IPS-NIHi11 (cell line): ENCODE results near the gene CD320.
"Not testable (repeated sequence)": the region's sequence is repeated elsewhere in the genome, so short reads cannot be mapped to it uniquely, and the experiment has no call there.

Experiments used
- DNase-seq: peaks from one replicate; pipeline ENCODE4 v3.0.0; 2012; ENCODE audit warnings: mixed read lengths, low spot score

Gene CD320

DNA sequence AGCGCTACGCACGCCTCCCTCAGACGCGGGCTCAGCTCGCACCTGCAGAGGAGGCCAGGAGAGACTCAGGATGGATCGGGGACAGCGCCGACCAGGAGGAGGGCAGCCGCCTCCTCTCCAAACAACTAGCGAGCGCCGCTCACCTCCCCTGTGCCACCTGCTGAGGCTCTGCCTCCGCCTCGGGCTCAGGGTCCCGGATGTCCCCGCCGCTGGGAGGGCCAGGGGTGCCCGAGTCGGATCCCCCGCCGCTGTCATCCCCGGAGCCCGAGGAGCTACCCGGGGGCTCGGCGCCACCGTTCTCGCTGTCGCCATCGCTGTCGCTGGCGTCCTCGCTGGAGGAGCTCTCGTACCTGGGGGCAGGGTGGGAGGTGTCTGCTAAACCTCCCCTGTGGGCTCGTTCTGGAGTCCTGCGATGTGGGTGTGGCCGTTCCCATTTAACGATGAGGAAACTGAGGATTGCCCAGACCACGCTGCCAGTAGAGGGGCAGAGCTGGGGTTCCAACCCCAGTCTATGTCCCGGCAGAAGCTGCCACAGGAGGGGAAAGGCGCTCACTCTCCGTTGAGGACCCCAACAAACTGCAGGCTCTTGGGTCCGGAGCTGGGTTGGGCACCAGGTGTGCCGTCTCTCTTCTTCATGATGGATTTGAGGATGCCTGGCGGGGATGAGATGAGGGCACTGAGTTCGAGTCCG is 25.8 kb upstream of the CD320 start:
- DNase-seq, result peak; percentile 57

DNA sequence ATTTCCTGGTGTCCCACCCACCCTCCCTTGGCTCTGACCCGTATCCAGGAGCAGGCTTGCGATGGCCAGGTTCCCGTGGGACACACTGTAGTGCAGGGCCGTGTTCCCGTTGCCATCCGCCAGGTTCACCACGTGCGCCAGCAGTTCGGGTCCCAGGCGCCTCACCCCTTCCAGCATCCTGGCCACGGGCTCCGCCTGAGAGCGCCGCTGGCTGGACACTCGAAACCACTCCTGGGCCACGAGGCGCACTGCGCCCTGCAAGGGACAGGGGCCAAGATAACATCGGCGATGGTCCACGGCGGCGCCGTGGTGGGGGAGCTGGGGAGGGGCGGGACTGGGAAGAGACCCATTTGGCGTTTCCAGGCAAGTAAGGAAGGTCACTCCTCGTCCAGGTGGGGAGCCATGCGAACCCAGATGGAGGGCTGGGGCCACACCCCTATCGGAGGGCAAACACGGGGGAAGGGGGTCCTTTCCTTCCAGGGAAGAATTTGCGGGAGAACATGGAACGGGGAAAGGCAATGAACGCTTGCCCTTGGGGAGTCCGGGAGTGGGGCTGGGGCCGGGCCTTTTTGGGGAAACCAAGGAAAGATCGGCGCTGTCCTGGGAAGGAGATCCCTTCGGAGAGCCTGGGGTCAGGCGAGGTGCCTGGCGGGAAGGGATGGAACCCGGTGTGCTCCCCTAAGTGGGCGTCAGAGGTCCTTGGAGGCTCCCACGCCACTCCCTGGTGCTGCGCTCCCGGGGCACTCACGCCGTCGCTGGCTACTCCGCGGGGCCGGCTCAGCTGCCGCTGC is 25.0 kb upstream of the CD320 start:
- no peak for DNase-seq

DNA sequence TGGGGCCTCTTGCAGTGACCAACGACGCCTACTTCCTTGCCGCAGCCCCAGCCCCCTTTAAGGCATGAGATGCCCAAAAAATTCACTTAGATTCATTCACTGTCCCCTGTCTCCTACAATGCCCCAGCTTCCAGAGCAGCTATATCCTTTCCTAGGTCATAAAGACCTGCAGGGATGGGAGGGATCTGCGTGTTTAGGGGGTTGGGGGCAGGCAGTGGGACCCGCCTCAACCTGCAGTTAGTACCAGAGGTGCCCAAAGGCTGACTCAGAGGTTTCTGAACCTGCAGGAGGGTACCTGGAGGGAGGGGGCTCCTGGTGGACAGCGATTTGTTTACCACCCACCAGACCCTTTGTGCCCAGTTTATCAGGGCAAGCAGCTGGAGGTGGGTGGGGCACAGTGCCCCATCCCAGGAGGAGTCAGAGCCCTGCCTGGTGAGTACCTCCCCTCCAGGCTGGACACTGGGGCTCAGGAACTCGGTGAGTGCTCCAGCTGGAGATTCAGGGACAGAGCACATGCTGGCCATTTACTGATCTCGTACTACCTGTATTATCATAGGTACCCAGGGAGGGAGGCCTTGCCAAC is 23.2 kb upstream of the CD320 start:
- no peak for DNase-seq

- no peak for DNase-seq
Observed at GRCh38 chr19:8329996-8330395, 21.8 kb upstream of the CD320 start.

DNA sequence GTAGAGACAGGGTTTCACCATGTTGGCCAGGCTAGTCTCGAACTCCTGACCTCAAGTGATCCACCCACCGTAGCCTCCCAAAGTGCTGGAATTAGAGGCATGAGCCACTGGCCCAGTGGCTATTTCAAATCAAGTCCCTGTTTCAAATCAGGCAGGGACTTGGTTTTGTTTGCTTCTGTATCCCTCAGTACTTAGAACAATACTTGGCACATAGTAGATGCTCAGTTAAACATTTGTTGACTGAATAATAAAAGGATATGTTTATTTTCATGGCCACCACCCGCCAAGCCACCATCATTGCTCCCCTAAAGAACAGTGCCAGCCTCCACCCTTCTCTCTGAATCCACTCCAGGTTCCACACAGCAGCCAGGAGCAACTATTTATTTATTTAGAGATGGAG is 17.3 kb upstream of the CD320 start:
- DNase-seq, result no peak

- DNase-seq, result no peak
Observed at GRCh38 chr19:8324186-8325050, 16.3 kb upstream of the CD320 start.

DNA sequence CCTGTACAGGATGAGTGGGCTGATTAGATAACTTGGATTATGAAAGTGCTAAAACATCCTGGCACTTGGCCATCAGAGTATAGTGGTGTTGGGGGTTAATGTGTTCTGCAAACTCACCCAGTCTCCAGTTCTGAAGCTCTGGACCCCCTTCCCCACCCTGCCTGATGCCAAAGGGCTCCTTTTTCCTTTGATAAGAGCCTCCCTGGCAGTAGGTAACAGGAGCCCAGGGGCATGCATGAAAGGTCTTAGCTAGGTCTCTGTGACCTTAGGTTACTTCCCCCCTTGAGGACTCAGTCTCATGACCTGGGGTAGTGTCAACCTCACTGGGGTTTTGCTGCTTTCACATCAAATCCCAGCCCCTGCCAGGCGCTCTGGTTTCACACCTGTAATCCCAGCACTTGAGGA is 15.6 kb upstream of the CD320 start:
- DNase-seq, result no peak

- no peak for DNase-seq
Observed at GRCh38 chr19:8322638-8322997, 14.5 kb upstream of the CD320 start.

- DNase-seq, result no peak
Observed at GRCh38 chr19:8321986-8322637, 14.0 kb upstream of the CD320 start.

DNA sequence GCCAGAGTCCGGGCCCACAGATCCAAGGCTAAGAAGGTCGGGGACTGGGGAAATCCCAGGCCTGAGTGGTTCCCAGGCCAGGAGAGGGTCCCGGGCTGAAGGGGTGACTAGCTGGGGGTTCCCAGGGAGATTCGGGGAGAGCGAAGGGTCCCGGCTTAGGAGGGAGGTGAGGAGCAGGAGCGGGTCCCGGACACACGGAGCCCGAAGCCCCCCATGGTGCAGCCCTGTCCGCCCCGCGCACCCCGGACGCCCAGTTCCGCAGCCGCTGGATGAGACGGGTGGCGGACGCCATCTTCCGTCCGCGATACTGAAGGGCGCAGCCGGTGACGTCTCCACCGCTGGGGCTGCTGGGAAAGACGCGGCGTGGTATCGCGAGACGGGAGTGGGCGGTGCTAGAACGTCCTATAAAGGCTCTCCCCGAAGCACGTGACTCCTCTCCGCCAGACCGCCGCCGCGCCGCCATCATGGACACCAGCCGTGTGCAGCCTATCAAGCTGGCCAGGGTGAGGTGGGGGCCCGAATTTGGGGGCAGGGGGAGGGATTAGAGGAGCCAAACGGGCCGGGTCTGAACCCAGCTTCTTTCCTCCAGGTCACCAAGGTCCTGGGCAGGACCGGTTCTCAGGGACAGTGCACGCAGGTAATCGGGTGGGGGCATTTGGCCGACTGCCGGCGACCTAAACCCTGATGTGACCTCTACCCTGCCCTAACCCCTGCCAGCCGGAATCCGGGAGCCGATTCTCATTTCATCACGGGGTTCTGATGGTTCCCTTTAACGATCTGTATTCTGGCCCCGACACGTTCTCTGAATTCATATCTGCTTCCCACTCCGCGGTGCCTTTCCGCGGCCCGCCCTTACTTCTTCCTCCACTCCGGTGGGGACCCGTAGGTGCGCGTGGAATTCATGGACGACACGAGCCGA is 13.2 kb upstream of the CD320 start, which contains the start of the genes NDUFA7 and RPS28:
TSS of gene NDUFA7 (minus strand) at position 309 of the 919 bp plus-strand sequence. CDS start at position 292, 17 bp downstream.
TSS of gene RPS28 (plus strand) at position 430 of the 919 bp plus-strand sequence. CDS start at position 465, 35 bp downstream.
- peak; percentile 94 for DNase-seq

GRCh38 chr19:8320564-8321066 is 12.5 kb upstream of the CD320 start:
- no peak for DNase-seq

GRCh38 chr19:8319807-8320520 is 11.8 kb upstream of the CD320 start:
- no peak for DNase-seq

DNA sequence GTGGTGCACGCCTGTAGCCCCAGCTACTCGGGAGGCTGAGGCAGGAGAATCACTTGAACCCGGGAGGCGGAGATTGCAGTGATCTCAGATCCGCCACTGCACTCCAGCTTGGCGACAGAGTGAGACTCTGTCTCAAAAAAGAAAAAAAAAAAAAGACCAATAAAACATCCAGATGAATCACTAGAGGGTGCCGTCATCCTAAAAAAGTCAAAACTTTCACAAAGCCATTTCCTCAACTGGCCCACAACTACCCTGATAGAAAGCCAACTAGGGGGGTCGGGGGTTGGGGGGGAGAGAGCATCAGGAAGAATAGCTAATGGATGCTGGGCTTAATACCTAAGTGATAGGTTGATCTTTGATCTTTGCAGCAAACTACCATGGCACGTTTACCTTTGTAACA is 10.7 kb upstream of the CD320 start:
- DNase-seq, result not testable (repeated sequence)

GRCh38 chr19:8316351-8317125 is 8.4 kb upstream of the CD320 start:
- DNase-seq, result no peak

GRCh38 chr19:8314981-8315640 is 7.0 kb upstream of the CD320 start:
- DNase-seq, result not testable (repeated sequence)

GRCh38 chr19:8311461-8312260 is 3.5 kb upstream of the CD320 start:
- DNase-seq, result no peak

- no peak for DNase-seq
Observed at GRCh38 chr19:8310342-8311055, 2.3 kb upstream of the CD320 start.
